HG02981 (cell line): ENCODE measurements around the gene PDZD4.

ENCODE experiments used
- ATAC-seq: cut with Tn5 transposase; IDR thresholded peaks from one replicate; pipeline ENCODE4 v1.9.1; 2021; ENCODE audit warnings: mild to moderate bottlenecking, moderate library complexity; ENCODE audit not compliant: unreplicated experiment

PDZD4 gene

DNA sequence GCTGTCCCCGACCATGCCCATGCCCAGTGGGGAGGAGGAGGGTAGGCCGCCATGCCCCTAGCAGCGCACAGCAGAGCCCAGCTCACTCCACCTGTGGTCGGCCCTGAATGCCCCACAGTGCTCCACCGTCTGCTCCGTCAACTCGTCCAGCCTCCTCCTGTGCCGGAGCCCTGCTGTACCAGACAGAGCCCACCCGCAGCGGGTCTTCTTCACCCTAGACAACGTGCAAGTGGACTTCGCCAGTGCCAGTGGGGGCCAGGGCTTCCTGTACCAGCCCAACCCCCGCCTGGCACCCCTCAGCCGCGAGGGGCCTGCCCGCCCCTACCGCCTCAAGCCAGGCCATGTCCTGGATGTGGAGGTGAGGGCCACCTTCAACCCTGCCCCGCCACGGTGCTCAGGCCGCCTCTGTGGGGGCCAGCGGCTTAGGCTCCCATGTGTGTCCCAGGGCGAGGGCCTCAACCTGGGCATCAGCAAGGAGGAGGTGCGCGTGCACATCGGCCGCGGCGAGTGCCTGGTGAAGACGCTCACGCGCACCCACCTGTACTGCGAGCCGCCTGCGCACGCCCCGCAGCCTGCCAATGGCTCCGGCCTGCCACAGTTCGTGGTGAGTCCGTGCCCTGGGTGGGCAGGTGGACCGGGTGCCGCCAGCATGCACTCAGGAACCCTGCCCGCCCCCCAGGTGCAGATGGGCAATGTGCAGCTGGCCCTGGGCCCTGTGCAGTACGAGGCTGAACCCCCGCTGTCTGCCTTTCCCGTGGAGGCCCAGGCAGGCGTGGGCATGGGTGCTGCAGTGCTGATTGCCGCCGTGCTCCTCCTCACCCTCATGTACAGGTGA, 56.4 kb downstream of the PDZD4 start:
- no peak for ATAC-seq

DNA sequence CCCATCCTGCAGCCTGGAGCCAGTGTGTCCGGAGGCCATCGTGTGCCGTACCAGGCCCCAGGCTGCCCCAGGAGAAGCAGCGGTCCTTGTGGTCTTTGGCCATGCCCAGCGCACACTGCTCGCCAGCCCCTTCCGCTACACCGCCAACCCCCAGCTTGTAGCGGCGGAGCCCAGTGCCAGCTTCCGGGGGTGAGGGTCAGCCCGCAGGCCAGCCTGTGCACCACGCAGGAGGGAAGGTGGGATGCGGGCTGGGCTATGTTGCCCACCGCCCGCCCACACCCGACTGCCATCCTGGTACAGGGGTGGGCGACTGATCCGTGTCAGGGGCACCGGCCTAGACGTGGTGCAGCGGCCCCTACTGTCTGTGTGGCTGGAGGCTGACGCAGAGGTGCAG, 57.1 kb downstream of the PDZD4 start:
- ATAC-seq: no peak

DNA sequence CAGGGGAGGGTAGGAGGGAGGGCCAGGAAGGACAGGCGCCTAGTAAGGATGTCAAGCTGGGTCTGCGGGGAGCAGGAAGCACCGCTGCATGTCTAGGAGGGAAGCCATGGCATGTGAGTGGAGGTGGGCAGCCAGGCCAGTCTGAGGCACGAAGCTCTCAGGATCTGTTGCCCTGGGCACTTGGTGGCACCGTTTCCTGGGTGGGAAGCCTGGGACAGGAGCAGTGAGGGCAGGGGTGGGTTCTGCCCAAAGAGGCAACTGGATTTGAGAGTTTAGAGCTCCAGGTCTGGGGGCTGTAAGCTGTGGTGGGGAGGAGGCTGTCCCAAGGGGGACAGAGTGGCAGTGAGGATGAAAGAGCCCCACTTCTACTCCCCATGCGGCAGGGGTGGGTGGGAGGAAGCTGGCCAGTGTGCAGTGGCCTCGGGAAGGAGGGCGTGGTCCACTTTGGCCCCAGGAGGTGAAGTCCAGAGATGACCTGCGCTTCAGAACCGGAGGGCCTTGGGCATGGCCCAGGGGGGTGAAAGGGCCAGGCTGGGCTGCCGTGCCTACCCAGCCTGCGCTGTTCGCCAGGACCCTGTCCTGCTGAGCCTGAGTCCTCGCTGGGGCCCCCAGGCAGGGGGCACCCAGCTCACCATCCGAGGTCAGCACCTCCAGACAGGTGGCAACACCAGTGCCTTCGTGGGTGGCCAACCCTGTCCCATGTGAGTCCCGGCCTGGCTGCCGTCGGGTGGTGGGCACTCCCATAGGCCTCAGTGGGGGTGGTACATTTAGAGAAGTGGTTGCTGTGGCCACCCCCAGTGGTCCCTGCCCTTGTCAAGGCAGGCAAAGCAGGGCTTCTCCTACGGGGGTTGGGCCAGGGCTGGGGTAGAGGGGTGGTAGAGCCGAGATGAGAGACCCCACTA, 57.8 kb downstream of the PDZD4 start:
- no peak for ATAC-seq

DNA sequence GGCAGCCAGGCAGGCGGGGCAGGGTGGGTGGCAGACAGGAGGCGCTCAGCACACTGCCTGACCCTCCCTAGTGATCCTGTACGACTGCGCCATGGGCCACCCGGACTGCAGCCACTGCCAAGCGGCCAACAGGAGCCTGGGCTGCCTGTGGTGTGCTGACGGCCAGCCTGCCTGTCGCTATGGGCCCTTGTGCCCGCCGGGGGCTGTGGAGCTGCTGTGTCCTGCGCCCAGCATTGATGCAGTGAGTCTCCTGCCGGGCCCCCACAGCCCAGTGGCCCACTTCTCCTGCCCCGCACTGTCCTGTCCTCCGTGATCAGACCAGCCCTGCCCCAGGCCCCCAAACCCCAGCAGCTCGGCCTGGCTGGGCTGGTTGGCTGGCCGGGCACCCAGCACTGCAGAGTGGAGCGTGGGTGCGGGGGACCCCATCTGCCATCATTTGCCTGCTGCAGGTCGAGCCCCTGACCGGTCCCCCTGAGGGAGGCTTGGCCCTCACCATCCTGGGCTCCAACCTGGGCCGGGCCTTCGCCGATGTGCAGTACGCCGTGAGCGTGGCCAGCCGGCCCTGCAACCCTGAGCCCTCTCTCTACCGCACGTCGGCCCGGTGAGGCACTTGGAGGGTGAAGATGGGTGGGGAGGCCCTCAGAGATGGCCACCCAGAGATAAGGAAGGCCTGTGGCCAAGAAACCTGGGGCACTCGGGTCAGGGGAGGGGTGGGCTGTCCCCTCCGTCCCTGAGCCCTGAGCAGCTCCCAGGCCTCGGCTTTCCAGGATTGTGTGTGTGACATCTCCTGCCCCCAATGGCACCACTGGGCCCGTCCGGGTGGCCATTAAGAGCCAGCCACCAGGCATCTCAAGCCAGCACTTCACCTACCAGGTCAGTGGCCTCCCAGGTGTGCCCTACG, 58.7 kb downstream of the PDZD4 start:
- ATAC-seq: no peak

DNA sequence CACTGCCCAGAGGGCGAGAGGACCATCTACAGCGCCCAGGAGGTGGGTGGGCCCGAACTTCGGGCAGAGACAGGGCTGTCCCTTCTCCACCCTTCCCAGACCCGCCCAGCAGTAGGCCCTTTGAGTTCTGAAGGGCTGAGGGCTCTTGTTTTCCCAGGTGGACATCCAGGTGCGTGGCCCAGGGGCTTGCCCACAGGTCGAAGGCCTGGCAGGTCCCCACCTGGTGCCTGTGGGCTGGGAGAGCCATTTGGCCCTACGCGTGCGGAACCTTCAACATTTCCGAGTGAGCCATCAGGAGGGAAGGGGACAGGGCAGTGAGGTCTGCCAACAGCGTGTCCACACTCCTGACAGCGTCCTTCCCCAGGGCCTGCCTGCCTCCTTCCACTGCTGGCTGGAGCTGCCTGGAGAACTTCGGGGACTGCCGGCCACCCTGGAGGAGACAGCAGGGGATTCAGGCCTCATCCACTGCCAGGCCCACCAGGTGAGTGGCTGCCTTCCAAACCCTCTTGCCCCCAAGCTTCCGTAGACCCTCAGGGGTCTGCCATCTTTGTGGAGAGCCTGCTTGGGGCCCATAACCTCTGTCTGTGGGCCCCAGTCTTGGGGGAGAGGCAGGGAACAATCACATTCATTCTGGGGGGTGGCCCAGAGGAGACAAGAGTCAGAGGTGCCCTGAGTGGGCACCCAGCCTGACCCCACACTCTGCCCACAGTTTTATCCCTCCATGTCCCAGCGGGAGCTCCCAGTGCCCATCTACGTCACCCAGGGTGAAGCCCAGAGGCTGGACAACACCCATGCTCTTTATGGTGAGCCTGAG, 59.5 kb downstream of the PDZD4 start:
- ATAC-seq: no peak

DNA sequence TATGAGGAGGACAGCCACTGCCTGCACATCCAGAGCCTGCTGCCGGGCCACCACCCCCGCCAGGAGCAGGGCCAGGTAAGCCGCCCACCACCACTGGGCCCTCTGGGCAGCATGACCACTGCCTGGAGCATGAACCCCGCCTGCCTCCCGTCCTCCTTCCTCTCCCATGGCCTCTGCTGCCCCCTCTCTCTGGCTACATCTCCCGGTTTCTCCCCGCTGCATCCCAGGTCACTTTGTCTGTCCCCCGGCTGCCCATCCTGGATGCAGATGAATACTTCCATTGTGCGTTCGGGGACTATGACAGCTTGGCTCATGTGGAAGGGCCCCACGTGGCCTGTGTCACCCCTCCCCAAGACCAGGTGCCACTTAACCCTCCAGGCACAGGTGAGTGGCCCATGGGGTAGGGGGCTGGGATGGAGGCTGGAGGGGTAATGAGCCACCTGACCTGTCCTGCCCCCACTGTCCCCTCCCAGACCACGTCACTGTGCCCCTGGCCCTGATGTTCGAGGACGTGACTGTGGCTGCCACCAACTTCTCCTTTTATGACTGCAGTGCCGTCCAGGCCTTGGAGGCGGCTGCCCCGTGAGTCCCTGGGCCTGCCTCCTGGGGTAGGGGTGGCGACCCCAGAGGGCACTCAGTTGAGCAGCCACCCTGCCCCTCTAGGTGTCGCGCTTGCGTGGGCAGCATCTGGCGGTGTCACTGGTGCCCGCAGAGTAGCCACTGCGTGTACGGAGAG, 60.3 kb downstream of the PDZD4 start:
- ATAC-seq: no peak

DNA sequence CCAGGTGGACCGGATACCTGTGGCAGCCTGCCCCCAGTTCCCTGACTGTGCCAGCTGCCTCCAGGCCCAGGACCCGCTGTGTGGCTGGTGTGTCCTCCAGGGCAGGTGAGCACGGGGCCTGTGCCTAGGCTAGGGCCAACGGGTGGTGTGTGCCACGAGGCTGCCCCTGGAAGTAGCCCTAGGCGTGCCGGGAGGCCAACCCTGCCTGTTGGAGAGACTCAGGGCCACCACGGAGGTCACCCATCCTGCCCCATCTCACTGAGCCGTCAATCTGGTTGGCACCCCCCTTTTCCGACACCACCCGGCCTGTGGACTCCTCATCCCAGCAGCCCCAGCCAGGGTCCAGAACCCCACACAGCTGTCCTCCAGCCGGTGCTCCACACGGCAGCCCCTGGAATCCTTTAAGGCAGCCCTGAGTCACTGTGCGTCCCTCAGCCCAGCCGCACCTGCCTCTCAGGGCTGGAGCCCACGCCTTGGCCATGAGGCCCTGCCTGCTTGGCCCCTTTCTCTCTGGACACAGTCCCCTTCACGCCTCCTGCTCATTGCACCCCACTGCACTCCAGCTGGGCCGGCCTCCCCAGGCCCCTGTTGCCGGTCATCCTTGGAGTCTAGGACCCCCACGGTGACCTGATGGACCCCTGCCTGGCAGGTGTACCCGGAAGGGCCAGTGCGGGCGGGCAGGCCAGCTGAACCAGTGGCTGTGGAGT, 61.0 kb downstream of the PDZD4 start:
- no peak for ATAC-seq

DNA sequence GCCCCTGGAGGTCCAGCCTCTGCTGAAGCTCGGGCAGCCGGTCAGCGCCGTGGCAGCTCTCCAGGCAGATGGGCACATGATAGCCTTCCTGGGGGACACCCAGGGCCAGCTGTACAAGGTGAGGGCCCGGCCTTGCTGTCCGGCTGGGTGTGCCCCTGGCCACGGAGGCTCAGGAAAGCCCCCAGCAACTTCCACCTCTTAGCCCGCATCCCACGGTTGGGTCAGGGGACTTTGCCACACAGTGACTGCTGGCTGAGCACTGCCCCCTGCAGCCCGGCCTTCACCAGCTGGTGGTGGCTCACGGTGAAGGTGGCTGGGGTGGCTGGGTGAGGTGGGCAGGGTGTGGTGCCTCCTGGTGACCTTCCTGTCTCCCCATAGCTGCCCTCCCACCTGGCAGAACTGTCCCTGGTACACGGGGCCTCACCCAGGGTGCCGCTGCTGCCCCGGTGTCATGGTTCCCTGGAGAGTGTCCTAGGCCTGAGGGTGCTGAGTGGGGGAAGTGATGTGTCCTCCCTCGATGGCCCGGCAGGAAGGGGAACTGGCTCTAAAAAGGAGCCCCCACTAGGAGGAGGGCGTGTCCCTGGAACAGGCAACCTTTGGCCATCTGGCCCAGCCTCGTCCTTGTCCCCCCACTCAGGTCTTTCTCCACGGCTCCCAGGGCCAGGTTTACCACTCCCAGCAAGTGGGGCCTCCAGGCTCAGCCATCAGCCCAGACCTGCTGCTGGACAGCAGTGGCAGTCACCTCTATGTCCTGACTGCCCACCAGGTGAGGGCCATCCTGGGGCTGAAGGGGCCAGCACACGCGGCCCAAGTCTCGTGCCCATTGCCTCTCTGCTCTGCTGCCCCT, 61.8 kb downstream of the PDZD4 start:
- ATAC-seq: no peak

DNA sequence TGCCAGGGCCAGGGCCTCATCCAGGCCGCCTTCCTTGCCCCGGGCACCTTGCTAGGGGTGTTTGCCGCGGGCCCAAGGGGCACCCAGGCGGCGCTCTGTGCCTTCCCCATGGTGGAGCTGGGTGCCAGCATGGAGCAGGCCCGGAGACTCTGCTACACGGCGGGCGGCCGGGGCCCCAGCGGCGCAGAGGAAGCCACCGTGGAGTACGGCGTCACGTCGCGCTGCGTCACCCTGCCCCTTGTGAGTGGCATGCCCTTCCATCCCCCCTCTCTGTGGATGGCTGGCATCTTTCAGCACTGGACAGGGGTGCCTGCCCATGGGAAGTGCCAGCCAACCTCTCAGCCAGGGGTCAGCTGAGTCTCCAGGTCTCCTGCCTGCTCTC, 62.7 kb downstream of the PDZD4 start:
- no peak for ATAC-seq

DNA sequence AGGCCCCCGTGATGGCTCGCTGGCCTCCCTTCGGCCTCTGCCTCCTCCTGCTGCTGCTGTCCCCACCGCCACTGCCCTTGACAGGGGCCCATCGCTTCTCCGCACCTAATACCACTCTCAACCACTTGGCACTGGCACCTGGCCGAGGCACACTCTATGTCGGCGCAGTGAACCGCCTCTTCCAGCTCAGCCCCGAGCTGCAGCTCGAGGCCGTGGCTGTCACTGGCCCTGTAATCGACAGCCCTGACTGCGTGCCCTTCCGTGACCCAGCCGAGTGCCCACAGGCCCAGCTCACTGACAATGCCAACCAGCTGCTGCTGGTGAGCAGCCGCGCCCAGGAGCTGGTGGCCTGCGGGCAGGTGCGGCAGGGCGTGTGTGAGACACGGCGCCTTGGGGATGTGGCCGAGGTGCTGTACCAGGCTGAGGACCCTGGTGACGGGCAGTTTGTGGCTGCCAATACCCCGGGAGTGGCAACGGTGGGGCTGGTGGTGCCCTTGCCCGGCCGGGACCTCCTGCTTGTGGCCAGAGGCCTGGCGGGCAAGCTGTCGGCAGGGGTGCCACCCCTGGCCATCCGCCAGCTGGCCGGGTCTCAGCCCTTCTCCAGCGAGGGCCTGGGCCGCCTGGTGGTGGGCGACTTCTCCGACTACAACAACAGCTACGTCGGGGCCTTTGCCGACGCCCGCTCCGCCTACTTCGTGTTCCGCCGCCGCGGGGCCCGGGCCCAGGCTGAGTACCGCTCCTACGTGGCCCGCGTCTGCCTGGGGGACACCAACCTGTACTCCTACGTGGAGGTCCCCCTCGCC, 63.3 kb downstream of the PDZD4 start:
- no peak for ATAC-seq

DNA sequence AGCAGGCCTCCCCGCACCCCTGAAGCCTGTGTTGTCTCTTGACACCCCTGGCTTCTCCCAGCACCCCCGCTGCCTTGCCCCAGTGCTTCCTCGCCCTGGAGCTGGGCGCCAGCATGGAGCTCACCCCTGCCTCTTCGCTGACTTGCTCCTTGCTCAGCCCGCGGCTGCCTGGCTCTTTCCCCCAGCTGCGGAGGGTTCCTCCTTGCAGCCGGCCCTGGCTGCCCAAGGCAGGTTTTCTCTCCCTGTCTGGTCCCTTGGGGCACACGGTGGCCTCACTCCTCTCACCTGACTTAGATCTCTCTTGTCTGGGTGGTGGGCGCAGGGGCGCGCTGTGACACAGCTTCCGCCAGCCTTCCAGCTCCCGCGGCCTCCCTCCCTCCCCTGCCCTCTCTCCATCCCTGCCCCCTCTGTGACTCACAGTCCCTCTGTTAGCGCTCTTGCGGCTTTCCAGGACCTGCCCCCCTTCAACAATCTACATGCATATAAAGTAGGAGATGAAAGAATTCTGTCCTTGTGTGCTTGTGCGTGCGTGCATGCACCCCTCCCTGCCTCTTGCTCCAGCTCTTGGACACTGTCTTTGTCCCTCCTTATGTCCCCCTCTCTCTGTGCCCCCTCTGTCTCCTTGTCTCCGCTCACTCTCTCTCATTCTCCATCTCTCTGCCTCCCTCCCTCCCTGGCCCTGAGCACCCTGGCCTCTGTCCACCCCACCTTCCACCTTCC, 64.1 kb downstream of the PDZD4 start:
- ATAC-seq: no peak

DNA sequence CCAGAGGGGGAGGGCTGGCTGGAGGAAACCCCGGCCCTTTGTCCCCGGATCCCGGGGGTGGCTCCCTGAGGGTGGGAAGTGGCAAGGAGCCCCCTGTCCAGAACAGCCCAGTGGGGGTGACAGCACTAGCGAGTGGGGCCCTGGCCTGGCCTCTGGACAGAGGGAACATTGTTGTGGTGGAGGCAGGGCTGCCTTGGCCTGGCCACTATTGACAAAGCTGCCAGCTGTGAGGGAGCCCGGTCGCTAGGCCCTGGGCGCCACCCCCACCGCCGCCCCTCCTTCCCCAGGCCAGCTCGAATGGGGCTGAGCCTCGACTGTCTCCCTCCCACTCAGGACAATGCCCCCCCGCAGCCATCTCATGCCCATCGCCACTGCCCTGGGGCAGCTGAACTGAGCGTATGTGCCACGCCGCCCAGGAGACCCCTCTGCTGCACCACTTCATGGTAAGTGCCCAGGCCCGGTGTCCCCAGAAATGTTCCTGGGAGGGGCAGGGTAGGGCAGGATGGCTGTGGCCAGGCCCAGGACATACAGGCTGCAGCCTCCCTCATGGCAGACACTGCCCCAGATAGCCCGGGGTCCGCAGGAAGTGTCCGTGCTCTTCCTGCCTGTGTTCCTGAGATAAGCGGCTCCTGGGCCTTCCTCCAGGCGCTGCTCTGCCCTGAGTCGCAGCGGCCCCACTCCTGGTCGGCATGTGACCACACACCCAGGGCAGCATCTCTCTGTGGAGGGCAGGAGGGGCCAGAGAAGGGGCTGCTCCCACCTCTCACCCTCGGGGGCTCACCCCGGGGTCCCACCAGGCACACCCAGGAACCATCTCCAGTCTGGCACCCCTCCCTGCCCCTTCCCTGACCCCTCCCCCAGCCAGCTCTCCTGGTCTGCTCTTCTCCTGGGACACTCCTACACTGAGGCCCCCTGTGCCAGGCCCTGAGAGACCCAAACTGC, 64.9 kb downstream of the PDZD4 start:
- ATAC-seq: no peak

DNA sequence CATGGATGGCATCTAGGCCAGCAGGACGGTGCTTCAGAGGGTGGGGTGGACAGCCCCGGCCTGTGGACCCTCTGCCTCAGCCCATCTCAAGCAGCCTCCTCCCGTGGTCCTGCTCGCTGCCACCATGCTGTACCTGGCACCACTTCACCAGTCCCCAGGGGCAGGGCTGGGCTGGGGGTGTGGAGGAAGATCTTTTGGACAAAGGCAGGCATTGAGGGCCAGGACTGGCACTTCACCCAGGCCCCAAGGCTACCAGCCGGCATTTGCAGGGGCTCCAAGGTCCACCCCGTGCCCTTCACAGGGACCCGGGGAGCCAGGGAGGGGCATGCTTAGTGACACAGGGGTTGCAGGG, 65.6 kb downstream of the PDZD4 start:
- no peak for ATAC-seq

DNA sequence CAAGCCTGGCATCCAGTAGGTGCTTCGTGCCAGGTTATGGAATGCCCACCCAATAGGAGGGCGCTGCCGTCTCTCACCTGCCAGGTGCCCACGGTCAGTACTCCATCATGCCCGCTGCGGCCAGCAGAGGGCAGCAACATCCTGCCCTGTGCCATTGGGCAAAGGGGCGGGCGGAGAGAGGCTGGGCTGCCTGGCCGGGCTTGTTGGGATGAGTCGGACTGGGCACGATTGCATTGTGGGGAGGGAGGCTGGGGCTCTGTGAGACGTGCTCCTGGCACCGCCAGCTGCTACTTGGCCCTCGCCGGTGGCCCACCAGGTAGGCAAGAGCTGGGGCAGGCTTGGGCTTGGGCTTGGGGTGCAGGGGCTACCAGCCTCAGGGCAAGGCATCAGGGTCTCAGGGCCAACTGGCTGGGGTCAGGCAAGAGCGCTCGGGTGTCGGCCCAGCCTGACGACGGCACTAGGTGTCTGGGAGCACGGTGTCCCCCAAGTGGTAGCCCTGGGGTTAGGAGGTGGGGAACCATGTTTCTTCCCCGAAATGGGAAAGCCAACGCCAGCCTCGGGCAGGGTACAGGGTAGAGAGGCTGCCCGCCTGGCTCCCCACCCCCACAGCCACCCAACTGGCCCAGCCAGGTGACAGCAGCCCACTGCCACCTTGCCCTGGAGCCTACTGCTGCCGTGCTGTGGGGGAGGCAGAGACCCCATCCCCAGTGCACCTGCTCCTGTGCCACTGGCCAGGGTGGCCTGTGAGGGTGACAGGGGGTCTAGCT, 66.2 kb downstream of the PDZD4 start, which contains the start of gene PLXNB3:
PLXNB3 (plus strand) TSS at position 261 of the 767 bp plus-strand sequence. CDS start 1,287 bp downstream, outside the sequence.
- ATAC-seq: no peak
